MM.1S (cell line): ENCODE data around the gene ZNF664.

ENCODE experiments used
- DNase-seq: peaks from one replicate; pipeline ENCODE4 v3.0.0-alpha.2; 2015
- H2AFZ ChIP-seq: fragments of 300-600 bp; sonication (generic); 2 replicates; pipeline ENCODE4 v1.6.0; 2016; ENCODE audit warnings: antibody characterized with exemption, low read length
- H3F3A ChIP-seq: fragments of 300-600 bp; sonication (generic); 2 replicates; pipeline ENCODE4 v1.6.1; 2016; ENCODE audit warnings: mild to moderate bottlenecking, antibody characterized with exemption, low read length, moderate library complexity, mixed read lengths; ENCODE audit not compliant: insufficient read depth
- H3K27ac ChIP-seq: fragments of 300-600 bp; sonication (generic); 2 replicates; pipeline ENCODE4 v1.5.1; 2016; ENCODE audit warnings: mild to moderate bottlenecking, low read length
- H3K27me3 ChIP-seq: fragments of 300-600 bp; sonication (generic); replicated peaks from 2 replicates; pipeline ENCODE4 v1.6.0; 2016; ENCODE audit warnings: low read length; ENCODE audit not compliant: insufficient read depth
- H3K36me3 ChIP-seq: fragments of 300-600 bp; sonication (generic); replicated peaks from 2 replicates; pipeline ENCODE4 v1.6.1; 2016; ENCODE audit warnings: mild to moderate bottlenecking, low read length, mixed read lengths; ENCODE audit not compliant: insufficient read depth
- H3K4me1 ChIP-seq: fragments of 300-600 bp; sonication (generic); 2 replicates; pipeline ENCODE4 v1.6.1; 2016; ENCODE audit warnings: low read length, mixed read lengths
- H3K4me2 ChIP-seq: fragments of 300-600 bp; sonication (generic); 2 replicates; pipeline ENCODE4 v1.6.0; 2016; ENCODE audit warnings: low read depth, low read length
- H3K4me3 ChIP-seq: fragments of 300-600 bp; sonication (generic); 2 replicates; pipeline ENCODE4 v1.5.1; 2016; ENCODE audit warnings: low read length, mixed read lengths
- H3K79me2 ChIP-seq: fragments of 300-600 bp; sonication (generic); 2 replicates; pipeline ENCODE4 v1.6.1; 2016; ENCODE audit warnings: mixed run types, low read length, mixed read lengths
- H3K9ac ChIP-seq: fragments of 300-600 bp; sonication (generic); 2 replicates; pipeline ENCODE4 v1.6.1; 2016; ENCODE audit warnings: low read length, mixed read lengths
- H3K9me2 ChIP-seq: fragments of 300-600 bp; sonication (generic); replicated peaks from 2 replicates; pipeline ENCODE4 v1.6.1; 2016; ENCODE audit warnings: mild to moderate bottlenecking, low read length, mixed read lengths; ENCODE audit not compliant: insufficient read depth
- H3K9me3 ChIP-seq: fragments of 300-600 bp; sonication (generic); replicated peaks from 2 replicates; pipeline ENCODE4 v1.6.1; 2016; ENCODE audit warnings: mild to moderate bottlenecking, low read length, mixed read lengths; ENCODE audit not compliant: insufficient read depth
- H4K20me1 ChIP-seq: fragments of 300-600 bp; sonication (generic); 2 replicates; pipeline ENCODE4 v1.6.1; 2016; ENCODE audit warnings: mild to moderate bottlenecking, low read length, moderate library complexity, mixed read lengths; ENCODE audit not compliant: insufficient read depth
- EZH2 ChIP-seq: fragments of 300-600 bp; sonication (generic); optimal IDR thresholded peaks from 2 replicates; pipeline ENCODE3; 2017; ENCODE audit warnings: low read depth, mild to moderate bottlenecking, antibody characterized with exemption, low read length, mixed read lengths
- EZH2phosphoT487 ChIP-seq: fragments of 300-600 bp; sonication (generic); IDR thresholded peaks from 2 replicates; pipeline ENCODE4 v1.6.1; 2018; ENCODE audit warnings: antibody characterized with exemption, low read length
- TF ChIP-seq, protein P1 (sequence below): fragments of 300-600 bp; sonication (generic); IDR thresholded peaks from 2 replicates; pipeline ENCODE4 v1.5.1; 2016; ENCODE audit warnings: antibody characterized with exemption, low read length, mixed read lengths

The ZNF664 gene

DNA sequence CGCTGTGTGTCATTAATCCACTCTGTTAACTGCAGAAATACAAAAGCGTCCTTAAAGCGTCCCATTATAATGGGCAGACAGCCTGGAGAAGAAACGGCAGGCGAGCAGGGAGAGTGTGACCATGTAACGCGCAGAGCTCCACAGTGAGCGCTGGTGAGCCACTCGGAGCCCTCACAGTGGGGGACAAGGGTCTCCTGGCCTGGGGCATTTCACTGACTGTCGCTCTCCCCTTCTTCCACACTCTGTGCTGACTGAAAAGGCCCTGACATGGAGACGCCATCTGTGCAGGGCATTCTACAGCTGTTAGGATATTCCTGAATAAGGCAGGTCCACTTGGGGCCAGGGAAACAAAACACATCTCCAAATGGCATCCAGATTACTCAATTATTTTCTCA, 24.6 kb upstream of the ZNF664 start:
- no peaks in the 10 kb centered on the region for H3K79me2 ChIP-seq
- H3F3A ChIP-seq: no peaks in the 10 kb centered on the region
- H3K9me2 ChIP-seq: no peaks in the 10 kb centered on the region
- no peaks in the 10 kb centered on the region for H3K4me1 ChIP-seq
- H3K27ac ChIP-seq: no peak overlapping the region
- H3K4me3 ChIP-seq: no peak overlapping the region
- H3K36me3 ChIP-seq: no peaks in the 10 kb centered on the region
- DNase-seq: no peak
- TF ChIP-seq EZH2phosphoT487 (no peak), EZH2 (no peak)
- TF ChIP-seq, protein P1, sequence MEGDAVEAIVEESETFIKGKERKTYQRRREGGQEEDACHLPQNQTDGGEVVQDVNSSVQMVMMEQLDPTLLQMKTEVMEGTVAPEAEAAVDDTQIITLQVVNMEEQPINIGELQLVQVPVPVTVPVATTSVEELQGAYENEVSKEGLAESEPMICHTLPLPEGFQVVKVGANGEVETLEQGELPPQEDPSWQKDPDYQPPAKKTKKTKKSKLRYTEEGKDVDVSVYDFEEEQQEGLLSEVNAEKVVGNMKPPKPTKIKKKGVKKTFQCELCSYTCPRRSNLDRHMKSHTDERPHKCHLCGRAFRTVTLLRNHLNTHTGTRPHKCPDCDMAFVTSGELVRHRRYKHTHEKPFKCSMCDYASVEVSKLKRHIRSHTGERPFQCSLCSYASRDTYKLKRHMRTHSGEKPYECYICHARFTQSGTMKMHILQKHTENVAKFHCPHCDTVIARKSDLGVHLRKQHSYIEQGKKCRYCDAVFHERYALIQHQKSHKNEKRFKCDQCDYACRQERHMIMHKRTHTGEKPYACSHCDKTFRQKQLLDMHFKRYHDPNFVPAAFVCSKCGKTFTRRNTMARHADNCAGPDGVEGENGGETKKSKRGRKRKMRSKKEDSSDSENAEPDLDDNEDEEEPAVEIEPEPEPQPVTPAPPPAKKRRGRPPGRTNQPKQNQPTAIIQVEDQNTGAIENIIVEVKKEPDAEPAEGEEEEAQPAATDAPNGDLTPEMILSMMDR: no peak
- H3K9ac ChIP-seq: no peak overlapping the region
- no peaks in the 10 kb centered on the region for H4K20me1 ChIP-seq
- H2AFZ ChIP-seq: no peak overlapping the region
- no peaks in the 10 kb centered on the region for H3K27me3 ChIP-seq
- no peaks in the 10 kb centered on the region for H3K9me3 ChIP-seq
- no peak overlapping the region for H3K4me2 ChIP-seq

DNA sequence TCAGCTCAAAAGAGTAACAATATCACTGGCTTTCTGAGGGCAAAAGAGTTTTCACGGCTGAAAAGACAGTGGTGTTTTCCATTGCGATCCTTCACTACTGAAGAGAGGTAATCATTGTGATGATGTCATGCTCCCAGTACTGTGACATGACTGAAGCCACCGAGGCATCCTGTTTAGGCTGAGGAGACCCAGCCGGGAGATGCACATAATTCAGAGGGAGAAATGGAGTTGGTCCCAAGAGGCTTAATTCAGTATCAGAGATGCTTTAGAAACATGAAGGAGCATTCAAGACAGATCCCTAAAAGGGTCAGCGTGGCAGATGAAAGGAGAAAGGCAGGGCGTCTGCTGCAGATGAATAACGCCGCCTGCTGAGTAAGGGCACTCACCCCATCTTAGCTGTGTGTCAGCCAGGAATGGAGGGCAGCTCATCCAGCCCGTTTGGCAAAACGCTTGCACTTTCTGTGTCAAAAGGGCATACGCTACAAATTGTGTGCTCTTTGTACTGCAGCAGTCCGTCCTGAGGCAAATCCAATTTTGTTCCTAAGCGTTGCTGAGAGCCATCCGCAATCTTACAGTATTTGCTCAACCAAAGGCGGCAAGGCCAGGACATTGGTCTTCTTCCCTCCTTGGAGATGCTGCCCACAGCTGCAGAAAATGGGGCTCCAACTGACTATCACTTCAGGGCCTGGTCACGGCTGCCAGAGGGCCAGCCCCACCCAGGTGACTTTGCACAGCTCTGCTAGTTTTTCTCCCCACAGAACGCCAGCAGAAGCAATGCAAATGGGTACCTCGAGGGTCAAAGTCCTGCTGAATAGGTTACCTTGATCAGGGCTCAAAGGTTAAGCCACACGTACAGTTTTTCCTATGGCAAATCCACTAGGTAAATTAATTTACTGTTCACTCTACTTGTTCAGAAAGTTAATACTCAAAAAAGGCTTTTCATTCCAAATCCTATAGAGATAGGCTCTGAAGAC, 23.9 kb upstream of the ZNF664 start:
- no peaks in the 10 kb centered on the region for H3K36me3 ChIP-seq
- no peaks in the 10 kb centered on the region for H3K4me1 ChIP-seq
- no peaks in the 10 kb centered on the region for H4K20me1 ChIP-seq
- no peak overlapping the region for H3K9ac ChIP-seq
- no peak overlapping the region for H2AFZ ChIP-seq
- H3K79me2 ChIP-seq: no peaks in the 10 kb centered on the region
- no peaks in the 10 kb centered on the region for H3F3A ChIP-seq
- TF ChIP-seq EZH2: no peak
- no peak for TF ChIP-seq EZH2phosphoT487
- TF ChIP-seq, protein P1: no peak
- no peak for DNase-seq
- no peaks in the 10 kb centered on the region for H3K9me3 ChIP-seq
- H3K4me3 ChIP-seq: no peak overlapping the region
- no peak overlapping the region for H3K27ac ChIP-seq
- H3K27me3 ChIP-seq: no peaks in the 10 kb centered on the region
- no peak overlapping the region for H3K4me2 ChIP-seq
- no peaks in the 10 kb centered on the region for H3K9me2 ChIP-seq

DNA sequence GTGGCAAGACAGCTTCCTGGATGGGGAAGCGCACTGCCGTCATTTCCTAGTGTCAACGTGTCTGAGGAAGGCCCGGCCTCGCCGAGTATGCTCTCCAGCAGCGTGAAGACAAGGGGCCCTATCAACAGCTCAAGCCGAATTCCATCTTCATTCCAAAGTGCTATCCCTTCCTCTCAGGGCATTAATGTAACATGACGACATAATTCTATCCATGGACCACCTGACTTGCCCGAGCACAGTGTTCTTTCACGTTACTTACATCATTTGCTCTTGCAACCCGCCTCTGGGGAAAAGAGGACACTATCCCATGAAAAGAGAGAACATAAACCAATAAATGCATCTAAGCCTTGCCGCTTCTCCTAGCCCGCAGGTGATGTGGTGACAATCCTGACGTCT, 23.2 kb upstream of the ZNF664 start:
- no peaks in the 10 kb centered on the region for H3K9me2 ChIP-seq
- TF ChIP-seq EZH2 (no peak), EZH2phosphoT487 (no peak)
- TF ChIP-seq, protein P1: no peak
- H4K20me1 ChIP-seq: no peaks in the 10 kb centered on the region
- H3K36me3 ChIP-seq: no peaks in the 10 kb centered on the region
- H3K4me3 ChIP-seq: no peak overlapping the region
- DNase-seq: no peak
- H3K27ac ChIP-seq: no peak overlapping the region
- no peaks in the 10 kb centered on the region for H3K4me1 ChIP-seq
- H3F3A ChIP-seq: no peaks in the 10 kb centered on the region
- no peaks in the 10 kb centered on the region for H3K27me3 ChIP-seq
- no peaks in the 10 kb centered on the region for H3K79me2 ChIP-seq
- H2AFZ ChIP-seq: no peak overlapping the region
- no peak overlapping the region for H3K4me2 ChIP-seq
- H3K9me3 ChIP-seq: no peaks in the 10 kb centered on the region
- no peak overlapping the region for H3K9ac ChIP-seq
